HT-29 (cell line): Measurements from ENCODE around the gene PPP1R3A. TPM values are rescaled to one million over a fixed set of nuclear protein-coding genes. Genes with fewer than 3 reads are reported as not detected.
"Not testable (repeated sequence)": the region's sequence is repeated elsewhere in the genome, so short reads cannot be mapped to it uniquely, and the experiment has no call there.

ENCODE experiments used
- DNase-seq: peaks from one replicate; pipeline ENCODE4 v3.0.0-alpha.2; 2015; ENCODE audit warnings: low spot score
- total RNA-seq: library from RNA; depleted of rRNA; stranded (reverse); fragments of >200 nt; shearing (Covaris generic); gene quantifications from 2 replicates; pipeline ENCODE4 v1.2.3, GENCODE V29; 2014; rRNA removed

Gene PPP1R3A, protein sequence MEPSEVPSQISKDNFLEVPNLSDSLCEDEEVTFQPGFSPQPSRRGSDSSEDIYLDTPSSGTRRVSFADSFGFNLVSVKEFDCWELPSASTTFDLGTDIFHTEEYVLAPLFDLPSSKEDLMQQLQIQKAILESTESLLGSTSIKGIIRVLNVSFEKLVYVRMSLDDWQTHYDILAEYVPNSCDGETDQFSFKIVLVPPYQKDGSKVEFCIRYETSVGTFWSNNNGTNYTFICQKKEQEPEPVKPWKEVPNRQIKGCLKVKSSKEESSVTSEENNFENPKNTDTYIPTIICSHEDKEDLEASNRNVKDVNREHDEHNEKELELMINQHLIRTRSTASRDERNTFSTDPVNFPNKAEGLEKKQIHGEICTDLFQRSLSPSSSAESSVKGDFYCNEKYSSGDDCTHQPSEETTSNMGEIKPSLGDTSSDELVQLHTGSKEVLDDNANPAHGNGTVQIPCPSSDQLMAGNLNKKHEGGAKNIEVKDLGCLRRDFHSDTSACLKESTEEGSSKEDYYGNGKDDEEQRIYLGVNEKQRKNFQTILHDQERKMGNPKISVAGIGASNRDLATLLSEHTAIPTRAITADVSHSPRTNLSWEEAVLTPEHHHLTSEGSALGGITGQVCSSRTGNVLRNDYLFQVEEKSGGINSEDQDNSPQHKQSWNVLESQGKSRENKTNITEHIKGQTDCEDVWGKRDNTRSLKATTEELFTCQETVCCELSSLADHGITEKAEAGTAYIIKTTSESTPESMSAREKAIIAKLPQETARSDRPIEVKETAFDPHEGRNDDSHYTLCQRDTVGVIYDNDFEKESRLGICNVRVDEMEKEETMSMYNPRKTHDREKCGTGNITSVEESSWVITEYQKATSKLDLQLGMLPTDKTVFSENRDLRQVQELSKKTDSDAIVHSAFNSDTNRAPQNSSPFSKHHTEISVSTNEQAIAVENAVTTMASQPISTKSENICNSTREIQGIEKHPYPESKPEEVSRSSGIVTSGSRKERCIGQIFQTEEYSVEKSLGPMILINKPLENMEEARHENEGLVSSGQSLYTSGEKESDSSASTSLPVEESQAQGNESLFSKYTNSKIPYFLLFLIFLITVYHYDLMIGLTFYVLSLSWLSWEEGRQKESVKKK
- not detected in 2 replicates for total RNA-seq

DNA sequence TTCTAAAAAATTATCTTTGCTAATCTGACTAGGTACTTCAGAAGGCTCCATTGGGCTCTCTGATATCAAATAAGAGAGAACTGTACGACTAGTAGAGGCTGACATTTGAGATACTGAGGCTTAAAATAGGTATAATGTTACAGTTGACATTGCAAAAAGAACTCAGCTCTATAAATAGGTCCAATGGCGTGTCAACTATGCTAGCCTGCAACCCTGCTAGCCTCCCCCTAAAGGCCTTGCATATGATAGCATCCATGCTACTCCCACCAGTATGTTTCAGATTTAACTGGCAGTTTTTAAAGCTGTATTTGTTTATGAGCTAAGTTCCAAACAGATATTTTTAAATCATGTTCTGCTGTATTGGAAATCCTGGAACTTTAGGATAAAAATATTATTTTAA, at the start of gene PPP1R3A:
Gene PPP1R3A (minus strand): TSS at position 64 of the 400 bp plus-strand sequence. CDS start 13 bp downstream, at position 51.
- DNase-seq = peak; percentile 7

DNA sequence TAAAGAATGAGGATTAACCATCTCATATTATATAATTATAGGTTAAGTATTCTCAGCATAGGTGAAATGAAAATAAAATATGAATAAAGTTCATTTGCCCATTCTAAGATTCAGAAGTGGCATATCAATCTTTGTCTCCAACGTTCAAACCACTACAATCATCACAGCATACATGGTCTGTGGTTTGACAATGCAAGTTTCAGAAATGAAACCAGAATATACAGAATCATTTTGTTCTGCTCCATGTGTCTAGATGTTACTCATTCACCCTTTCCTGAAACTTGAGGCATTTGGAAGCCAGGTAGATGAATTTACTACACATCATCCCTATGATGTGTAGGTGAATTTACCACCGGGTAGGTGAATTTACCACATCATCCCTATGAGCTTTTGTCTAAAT, 44.5 kb upstream of the PPP1R3A start:
- no peak for DNase-seq

DNA sequence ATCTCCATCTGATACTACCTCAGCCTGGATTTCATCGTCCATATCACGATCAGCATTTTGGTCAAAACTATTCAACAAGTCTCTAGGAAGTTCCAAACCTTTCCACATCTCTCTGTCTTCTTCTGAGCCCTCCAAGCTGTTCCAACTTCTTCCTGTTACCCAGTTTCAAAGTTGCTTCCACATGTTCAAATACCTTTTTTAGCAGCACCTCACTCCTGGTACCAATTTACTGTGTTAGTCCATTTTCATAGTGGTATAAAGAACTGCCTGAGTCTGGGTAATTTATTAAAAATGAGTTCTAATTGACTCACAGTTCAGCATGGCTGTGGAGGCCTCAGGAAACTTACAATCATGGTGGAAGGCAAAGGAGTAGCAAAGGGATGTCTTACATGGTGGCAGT, 41.1 kb upstream of the PPP1R3A start:
- DNase-seq = no peak

DNA sequence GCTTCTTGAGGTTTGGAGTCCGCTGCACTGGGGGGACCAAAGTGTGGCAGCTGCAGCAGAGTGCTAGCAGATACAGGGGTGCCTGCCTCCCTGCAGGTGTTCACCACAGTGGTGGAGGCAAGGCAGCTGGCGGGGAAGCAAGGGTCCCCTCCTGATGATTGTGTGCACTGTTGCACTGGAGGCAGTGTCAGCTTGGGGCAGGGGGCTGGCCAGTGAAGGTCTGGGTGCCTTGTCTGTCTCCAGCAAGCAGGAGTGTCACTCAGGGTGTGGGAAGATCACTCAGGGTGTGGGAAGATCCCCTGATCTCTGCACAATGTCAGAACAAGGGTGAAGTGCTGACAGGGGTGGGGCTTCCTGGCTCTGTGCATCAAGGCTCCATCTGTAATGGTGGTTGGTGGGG, 36.3 kb upstream of the PPP1R3A start:
- no peak for DNase-seq

DNA sequence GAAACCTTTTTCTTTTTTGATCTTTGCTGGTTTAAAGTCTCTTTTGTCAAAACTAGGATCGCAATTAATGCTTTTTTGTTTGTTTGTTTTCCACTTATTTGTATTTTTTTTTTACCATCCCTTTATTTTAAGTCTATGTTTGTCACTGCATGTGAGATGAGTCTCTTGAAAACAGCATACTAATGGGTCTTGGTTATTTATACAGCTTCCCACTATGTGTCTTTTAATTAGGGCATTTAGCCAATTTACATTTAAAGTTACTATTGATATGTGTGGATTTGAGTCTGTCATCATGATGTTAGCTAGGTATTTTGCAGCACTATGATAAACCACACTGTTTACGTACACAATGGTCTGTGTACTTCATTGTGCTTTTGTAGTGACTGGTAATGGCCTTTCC, 34.7 kb upstream of the PPP1R3A start:
- no peak for DNase-seq

- DNase-seq = no peak
These were observed 26.5 kb upstream of the PPP1R3A start for GRCh38 chr7:113945018-113945938.

DNA sequence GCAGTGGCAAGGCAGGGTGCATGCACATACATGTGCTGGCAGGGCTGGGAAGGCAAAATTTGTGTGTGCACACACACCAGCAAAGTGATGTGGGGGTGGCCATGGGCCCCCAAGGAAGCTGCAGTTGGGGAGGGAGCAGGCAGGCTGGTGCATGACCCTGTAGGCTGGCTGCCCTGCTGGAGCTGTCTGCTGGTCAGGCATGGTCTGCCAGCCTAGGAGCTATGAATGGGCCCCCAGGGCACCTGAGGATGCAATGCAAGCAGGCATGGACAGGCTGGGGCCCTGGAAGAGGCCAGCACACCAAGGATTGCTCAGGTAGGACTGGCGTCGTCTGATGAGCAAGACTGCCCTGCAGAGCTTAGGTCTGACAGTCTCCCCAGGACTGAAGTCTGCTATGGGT, 18.2 kb upstream of the PPP1R3A start:
- no peak for DNase-seq

DNA sequence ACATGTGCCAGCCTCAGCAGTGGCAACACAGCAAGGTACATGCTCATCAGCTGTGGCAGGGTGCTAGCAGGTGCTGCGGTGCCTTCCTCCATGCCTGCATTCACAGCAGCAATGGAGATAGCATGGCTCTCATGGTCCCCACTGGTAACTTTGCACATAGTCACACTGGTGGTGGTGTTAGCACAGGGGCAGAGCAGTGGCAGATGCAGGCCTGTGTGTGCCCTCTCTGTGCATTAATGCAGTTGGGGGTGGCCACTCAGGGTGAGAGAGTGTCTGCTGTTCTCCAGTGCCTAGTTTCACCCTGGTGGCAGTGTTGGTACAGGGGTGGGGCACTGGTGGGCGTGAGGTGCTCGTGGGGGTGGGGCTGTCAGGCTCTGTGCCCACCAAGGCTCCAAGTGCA, 17.7 kb upstream of the PPP1R3A start:
- no peak for DNase-seq

- DNase-seq = not testable (repeated sequence)
These were observed 10.6 kb upstream of the PPP1R3A start for GRCh38 chr7:113929389-113929788.

DNA sequence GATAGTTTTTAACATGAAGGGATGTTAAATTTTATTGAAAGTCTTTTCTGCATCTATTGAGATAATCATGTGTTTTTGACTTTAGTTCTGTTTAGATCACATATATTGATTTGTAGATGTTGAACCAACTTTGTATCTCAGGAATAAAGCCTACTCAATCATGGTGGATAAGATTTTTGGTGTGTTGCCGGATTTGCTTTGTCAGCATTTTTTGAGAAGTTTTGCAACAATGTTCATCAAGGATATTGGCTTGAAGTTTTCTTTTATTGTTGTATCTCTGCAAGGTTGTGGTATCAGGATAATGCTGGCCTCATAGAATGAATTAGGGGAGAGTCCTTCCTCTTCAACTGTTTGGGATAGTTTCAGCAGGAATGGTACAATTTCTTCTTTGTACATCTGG, 9.3 kb upstream of the PPP1R3A start:
- DNase-seq = no peak

DNA sequence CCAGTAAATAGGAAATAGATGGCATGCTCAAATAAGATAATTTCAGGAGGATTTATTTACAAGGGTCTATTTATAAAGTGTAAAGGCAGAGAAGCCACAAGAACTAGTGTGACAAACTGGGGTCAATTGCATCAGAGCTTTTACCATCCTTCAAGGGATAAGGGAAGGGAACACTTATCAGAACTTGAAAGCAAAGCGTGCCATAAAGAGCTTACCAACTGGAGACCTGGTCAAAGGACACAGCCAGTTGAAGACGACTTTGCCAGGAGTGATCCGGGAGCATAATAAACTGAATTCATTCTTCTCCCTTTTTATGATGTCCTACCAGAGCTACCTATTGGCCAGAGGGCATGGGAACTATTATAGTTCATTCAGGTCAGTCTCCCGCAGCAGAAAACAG, 3.2 kb upstream of the PPP1R3A start:
- no peak for DNase-seq

GRCh38 chr7:113921363-113921762, 2.6 kb upstream of the PPP1R3A start:
- no peak for DNase-seq

GRCh38 chr7:113917840-113918239, 969 bp downstream of the PPP1R3A start:
- no peak for DNase-seq

DNA sequence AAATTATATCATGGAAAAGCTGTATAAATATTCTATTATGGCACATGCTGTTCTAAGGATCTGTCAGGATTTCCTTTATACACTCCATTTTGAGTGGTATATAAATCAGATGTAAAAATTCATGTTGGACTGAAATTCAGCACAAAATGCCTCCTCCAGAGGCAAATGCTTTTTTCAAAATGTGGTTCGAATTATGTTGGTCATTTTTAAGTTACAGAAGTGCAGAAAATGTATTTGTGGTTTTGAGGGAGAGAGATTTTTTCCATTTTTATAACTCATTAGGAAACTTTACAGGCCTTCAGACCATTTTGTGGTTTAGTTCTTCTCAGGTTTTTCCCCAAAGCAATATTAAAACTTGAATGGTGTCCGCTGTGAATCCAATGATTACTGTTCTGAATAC, 2.9 kb downstream of the PPP1R3A start:
- no peak for DNase-seq

DNA sequence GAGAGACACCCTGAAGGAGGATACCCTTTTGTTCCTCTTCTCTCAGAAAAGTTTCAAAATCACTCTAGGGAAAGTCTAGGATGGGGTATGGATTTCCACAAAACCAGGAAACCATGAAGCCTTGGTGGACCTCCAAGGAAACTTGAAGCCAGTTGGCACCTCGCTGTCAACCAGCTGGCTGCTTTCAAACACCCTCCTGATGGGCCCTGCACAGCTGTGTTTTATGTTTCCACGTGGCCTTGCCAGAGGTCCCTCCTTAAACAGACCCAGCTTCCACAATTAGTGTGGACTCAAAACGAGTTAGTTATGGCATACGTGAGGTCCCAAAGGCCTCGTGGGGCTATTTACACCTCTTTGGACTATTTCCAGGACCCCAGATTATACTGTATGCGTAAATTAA, 5.9 kb downstream of the PPP1R3A start:
- DNase-seq = no peak

GRCh38 chr7:113907617-113908016, 11.2 kb downstream of the PPP1R3A start:
- DNase-seq = no peak

DNA sequence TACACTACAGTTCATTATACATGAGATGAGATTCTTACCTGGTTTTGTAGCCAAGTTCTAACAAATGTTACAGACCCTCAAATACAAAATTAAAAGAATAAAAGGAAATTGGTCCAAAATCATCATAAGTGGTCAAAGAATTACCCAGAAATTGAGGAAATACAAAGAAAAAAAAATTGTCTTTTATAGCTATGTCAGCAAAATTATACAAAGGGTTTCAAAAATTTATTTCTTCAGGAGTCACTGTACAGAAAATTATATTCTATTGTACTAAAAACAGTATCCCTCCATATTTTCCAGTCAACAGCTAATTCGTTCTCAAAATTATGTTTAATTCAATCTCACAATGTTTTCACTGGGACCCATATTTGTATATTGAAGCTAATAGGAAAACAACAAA, 14.3 kb downstream of the PPP1R3A start:
- DNase-seq = no peak

DNA sequence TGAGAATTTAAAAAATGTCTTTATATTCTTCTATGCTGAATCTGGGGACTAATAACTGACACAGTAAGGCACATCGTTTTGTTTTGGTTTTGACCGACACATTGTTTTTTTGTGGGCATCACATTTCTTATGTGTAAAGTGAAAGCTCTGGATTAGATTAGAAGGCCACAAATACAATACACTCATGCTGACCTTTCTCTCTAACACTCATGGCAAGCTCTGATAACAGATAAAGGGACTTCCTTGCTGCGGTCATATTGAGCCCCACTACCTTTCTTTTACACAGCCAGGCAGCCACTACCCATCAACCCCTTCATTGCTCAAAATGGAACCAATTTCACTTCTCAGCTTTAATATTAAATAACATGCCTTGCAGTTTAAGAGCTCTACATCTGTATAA, 26.0 kb downstream of the PPP1R3A start:
- DNase-seq = no peak

DNA sequence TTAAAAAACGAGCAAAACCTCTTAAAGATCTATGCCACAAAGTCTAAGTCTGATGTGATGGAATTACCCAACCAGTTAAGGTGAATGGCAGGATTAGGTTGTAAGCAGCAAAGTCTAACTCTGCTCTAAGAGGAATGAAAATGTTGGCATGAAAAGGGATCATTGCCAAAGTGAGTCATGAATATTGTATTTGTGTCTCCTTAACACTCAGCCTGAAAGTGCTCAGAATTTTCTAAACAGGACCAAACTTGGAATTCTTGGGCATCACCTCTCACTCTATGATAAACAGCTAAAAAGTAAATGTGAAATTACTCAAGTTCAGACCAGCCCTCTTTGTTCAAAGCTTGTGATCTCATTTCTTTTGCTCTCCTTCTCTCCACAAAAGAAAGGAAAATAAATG, 27.0 kb downstream of the PPP1R3A start:
- DNase-seq = no peak

DNA sequence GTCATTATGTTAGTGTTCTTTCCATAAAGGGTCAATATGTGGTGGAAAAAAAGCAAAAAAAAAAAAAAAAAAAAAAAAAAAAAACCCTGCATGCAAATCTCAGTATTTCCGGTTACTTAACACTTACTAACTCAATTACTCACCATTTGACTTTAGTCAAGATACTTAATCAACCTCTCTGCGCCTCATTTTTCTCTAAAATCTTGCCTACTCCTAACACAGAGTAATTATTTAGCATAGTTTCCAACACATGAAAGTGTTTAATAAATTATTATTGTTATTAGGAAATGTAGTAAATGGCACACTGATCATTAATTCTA, 27.8 kb downstream of the PPP1R3A start:
- no peak for DNase-seq

- DNase-seq = no peak
These were observed 28.3 kb downstream of the PPP1R3A start for GRCh38 chr7:113890331-113891030.
